Peyer's patch (tissue), 4 donors: ENCODE data around the gene MYO15A. TPM values are rescaled to one million over a fixed set of nuclear protein-coding genes. Genes with fewer than 3 reads are reported as not detected.

Experiments used
- DNase-seq, 3 donors: peaks; one replicate each; pipeline ENCODE4 v3.0.0-alpha.2; 2017 to 2019
- H3K27ac ChIP-seq, 4 donors: fragments of 200-600 bp; sonication (generic); one replicate each; pipeline ENCODE4 v1.5.1; 2016 to 2019
- H3K27me3 ChIP-seq, 2 donors: fragments of 200-600 bp; sonication (generic); one replicate each; pipeline ENCODE4 v1.5.1; 2019
- H3K36me3 ChIP-seq, 3 donors: fragments of 200-600 bp; sonication (generic); one replicate each; pipeline ENCODE4 v1.5.1; 2016 to 2019
- H3K4me1 ChIP-seq, 4 donors: fragments of 200-600 bp; sonication (generic); one replicate each; pipeline ENCODE4 v1.5.1; 2016 to 2019
- H3K4me3 ChIP-seq, 4 donors: fragments of 200-600 bp; sonication (generic); 1 replicate in 3 of 4; 2 replicates in 1 of 4; pipeline ENCODE4 v1.5.1; 2016 to 2019; ENCODE audit warnings: mild to moderate bottlenecking in 1 of 4
- H3K9me3 ChIP-seq, 4 donors: fragments of 200-600 bp; sonication (generic); one replicate each; pipeline ENCODE4 v1.5.1; 2016 to 2019; ENCODE audit warnings: mild to moderate bottlenecking in 1 of 4
- POLR2A ChIP-seq, 2 donors: fragments of 450-650 bp; IDR thresholded peaks; one replicate each; pipeline ENCODE4 v1.5.1; 2017; ENCODE audit warnings: antibody characterized with exemption in 2 of 2, mild to moderate bottlenecking in 2 of 2, moderate library complexity in 2 of 2
- total RNA-seq, 4 donors: library from RNA; depleted of rRNA; stranded (reverse); fragments of >200 nt; gene quantifications; one replicate each; pipeline ENCODE4 v1.1.0, GENCODE V29; 2016
- TF ChIP-seq, protein P1 (sequence below), 6 experiments: fragments of 450-650 bp in 4 of 6; fragments of 200-600 bp in 2 of 6; sonication (generic) in 1 of 6; IDR thresholded peaks; one replicate each; pipeline ENCODE4 v1.5.1; 2017 to 2019; ENCODE audit warnings: antibody characterized with exemption in 6 of 6, mild to moderate bottlenecking in 3 of 6, moderate library complexity in 1 of 6

Gene MYO15A
- total RNA-seq, 4 donors from 2014 or later = 3.6 to 5.0 (median 3.8) TPM; not detected in 1

GRCh38 chr17:18155179-18155578, 46.6 kb downstream of the MYO15A start:
- Histone ChIP-seq H3K27ac (no peak overlapping the region), H3K27me3 (no peaks in the 10 kb centered on the region), H3K36me3 (no peaks in the 10 kb centered on the region), H3K4me3 (no peak overlapping the region), H3K4me1 (peaks cover 0 to 19% (median 12%) of the 10 kb centered on the region in 4 donors), H3K9me3 (no peaks in the 10 kb centered on the region)
- TF ChIP-seq, protein P1, sequence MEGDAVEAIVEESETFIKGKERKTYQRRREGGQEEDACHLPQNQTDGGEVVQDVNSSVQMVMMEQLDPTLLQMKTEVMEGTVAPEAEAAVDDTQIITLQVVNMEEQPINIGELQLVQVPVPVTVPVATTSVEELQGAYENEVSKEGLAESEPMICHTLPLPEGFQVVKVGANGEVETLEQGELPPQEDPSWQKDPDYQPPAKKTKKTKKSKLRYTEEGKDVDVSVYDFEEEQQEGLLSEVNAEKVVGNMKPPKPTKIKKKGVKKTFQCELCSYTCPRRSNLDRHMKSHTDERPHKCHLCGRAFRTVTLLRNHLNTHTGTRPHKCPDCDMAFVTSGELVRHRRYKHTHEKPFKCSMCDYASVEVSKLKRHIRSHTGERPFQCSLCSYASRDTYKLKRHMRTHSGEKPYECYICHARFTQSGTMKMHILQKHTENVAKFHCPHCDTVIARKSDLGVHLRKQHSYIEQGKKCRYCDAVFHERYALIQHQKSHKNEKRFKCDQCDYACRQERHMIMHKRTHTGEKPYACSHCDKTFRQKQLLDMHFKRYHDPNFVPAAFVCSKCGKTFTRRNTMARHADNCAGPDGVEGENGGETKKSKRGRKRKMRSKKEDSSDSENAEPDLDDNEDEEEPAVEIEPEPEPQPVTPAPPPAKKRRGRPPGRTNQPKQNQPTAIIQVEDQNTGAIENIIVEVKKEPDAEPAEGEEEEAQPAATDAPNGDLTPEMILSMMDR (IDR thresholded peaks at IDR 0.05) = no peak
- TF ChIP-seq POLR2A (IDR thresholded peaks at IDR 0.05) = no peak
- DNase-seq = no peak

DNA sequence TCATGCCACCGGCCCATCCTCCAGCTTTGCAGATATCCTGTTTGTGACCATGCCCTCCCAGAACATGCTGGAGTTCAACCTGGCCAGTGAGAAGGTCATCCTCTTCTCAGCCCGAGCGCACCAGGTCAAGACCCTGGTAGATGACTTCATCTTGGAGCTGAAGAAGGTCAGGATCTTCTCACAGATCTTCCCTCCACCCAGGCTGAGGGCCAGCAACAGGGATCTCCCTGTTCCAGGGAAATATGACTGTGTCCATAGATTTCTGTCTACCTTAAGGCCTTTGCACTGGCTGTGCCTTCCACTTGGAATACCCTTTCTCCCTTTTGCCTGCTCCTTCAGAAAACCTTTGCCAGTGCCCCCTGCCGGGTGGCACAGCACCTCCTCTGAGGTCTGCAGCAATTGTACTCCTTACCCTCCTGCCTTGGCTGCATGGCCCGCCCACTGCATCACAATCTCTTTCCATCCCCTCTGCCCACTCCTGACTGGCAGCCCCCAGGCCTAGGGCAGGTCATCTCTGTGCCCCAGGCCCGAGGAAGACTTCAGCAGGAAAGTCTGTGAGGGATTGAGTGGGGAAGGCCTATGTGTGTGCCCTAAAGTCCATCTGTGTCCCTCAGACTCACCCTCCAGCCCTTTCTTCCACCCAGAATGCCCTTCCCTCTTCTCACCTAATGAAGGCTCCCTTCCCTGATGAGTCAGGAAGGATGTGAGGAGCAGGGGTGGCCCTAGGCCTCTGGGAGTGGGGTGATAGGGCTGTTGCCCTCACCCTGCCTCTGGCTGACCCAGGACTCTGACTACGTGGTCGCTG, 47.8 kb downstream of the MYO15A start:
- Histone ChIP-seq H3K36me3 (no peaks in the 10 kb centered on the region), H3K9me3 (no peaks in the 10 kb centered on the region), H3K27me3 (no peaks in the 10 kb centered on the region), H3K4me1 (peaks cover 0 to 19% (median 12%) of the 10 kb centered on the region in 4 donors), H3K4me3 (no peak overlapping the region), H3K27ac (peak overlapping the region in 2 of 4 donors; percentile 3 to 74)
- TF ChIP-seq POLR2A (IDR thresholded peaks at IDR 0.05) = no peak
- TF ChIP-seq, protein P1 (IDR thresholded peaks at IDR 0.05) = no peak
- DNase-seq = no peak

DNA sequence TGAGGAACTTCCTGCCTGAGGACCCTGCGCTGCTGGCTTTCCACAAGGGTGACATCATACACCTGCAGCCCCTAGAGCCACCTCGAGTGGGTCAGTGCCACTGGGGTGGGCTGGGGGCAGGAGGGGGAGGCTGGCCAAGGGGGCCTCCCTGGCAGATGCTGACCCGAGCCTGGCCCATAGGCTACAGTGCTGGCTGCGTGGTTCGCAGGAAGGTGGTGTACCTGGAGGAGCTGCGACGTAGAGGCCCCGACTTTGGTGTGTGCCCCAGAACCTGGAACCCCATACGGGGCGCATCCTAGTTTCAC, 48.4 kb downstream of the MYO15A start:
- Histone ChIP-seq H3K4me1 (peaks cover 0 to 19% (median 12%) of the 10 kb centered on the region in 4 donors), H3K27ac (peak overlapping the region in 2 of 4 donors; percentile 3 to 74), H3K27me3 (no peaks in the 10 kb centered on the region), H3K4me3 (no peak overlapping the region), H3K36me3 (no peaks in the 10 kb centered on the region), H3K9me3 (no peaks in the 10 kb centered on the region)
- TF ChIP-seq POLR2A (IDR thresholded peaks at IDR 0.05) = no peak
- TF ChIP-seq, protein P1 (IDR thresholded peaks at IDR 0.05) = no peak
- no peak for DNase-seq

GRCh38 chr17:18157354-18157985, 48.9 kb downstream of the MYO15A start:
- peaks cover 0 to 19% (median 12%) of the 10 kb centered on the region in 4 donors for H3K4me1 ChIP-seq
- no peaks in the 10 kb centered on the region for H3K36me3 ChIP-seq
- H3K27ac ChIP-seq = peak overlapping the region; percentile 46 to 74 (median 72)
- no peaks in the 10 kb centered on the region for H3K9me3 ChIP-seq
- TF ChIP-seq, protein P1 (IDR thresholded peaks at IDR 0.05) = no peak
- TF ChIP-seq POLR2A (IDR thresholded peaks at IDR 0.05) = no peak
- H3K27me3 ChIP-seq = no peaks in the 10 kb centered on the region
- no peak for DNase-seq
- peak overlapping the region in 3 of 4 donors; percentile 54 to 65 (median 55) for H3K4me3 ChIP-seq

GRCh38 chr17:18158022-18158600, 49.6 kb downstream of the MYO15A start:
- Histone ChIP-seq H3K4me1 (peaks cover 0 to 16% (median 10%) of the 10 kb centered on the region in 4 donors), H3K4me3 (peak overlapping the region; percentile 54 to 65 (median 58)), H3K9me3 (no peaks in the 10 kb centered on the region), H3K27me3 (no peaks in the 10 kb centered on the region), H3K36me3 (no peaks in the 10 kb centered on the region), H3K27ac (peak overlapping the region; percentile 46 to 74 (median 72))
- TF ChIP-seq, protein P1 (IDR thresholded peaks at IDR 0.05) = no peak
- TF ChIP-seq POLR2A (IDR thresholded peaks at IDR 0.05) = no peak
- DNase-seq = peak; percentile 97 to 99 (median 98)
